GM18873 (cell line): ENCODE measurements around the gene MTHFR.

Experiments
- ATAC-seq: cut with Tn5 transposase; IDR thresholded peaks from one replicate; pipeline ENCODE4 v1.9.1; 2021; ENCODE audit warnings: mild to moderate bottlenecking, moderate library complexity, moderate number of reproducible peaks; ENCODE audit not compliant: unreplicated experiment, low FRiP score

MTHFR gene

DNA sequence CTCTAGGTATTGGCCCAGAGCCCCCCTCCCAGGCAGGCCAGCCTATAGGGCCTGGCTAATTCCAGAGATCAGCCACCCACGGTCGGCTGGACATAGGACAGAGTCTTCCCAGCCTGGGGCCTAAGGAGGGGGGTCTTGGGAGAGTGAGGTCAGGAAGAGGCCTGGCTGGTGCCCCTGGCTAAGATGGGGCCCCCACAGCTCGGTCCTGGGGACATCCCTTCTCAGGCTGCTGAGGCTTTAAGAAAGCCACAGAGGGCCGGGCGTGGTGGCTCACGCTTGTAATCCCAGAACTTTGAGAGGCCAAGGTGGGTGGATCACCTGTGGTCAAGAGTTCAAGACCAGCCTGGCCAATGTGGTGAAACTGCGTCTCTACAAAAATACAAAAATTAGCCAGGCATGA is 41.2 kb downstream of the MTHFR start:
- no peak for ATAC-seq

DNA sequence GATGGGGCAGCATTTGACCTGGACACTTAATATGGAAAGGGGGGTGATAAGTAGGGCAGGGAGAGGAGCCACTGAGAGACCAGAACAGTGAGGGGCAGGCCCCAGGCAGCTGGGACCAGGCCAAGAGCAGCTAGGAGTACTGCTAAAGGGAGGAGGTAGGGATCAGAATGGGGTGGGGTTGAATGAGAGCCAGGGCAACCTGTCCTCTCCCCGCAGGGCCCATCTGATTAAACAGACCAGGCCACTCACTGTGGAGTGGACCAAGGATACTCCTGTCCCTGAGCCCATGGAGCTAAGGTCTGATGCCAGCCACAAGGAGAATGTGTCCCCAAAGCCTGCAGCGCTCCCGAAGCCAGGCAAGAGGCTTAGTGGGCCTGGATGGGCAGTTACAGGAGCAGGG is 41.6 kb downstream of the MTHFR start:
- no peak for ATAC-seq

GRCh38 chr1:11761988-11762406 is 43.8 kb downstream of the MTHFR start, which contains the start of gene C1orf167:
TSS of gene C1orf167 (plus strand) at chr1:11762193. CDS start at chr1:11764401, 2,208 bp downstream.
- ATAC-seq = no peak

- ATAC-seq = no peak
Measured at GRCh38 chr1:11761285-11761684, 44.5 kb downstream of the MTHFR start.

DNA sequence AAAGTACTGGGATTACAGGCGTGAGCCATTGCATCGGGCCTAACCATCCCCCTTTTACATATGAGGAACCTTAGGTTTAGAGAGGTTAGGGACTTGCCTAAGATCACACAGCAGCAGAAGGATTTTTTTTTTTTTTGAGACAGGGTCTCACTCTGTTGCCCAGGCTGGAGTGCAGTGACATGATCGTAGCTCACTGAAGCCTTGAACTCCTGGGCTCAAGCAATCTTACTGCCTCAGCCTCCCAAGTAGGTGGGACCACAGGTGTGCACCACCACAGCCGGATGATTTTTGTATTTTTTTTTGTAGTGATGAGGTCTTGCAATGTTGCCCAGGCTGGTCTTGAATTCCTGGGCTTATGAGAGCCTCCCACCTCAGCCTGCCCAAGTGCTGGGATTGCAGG is 46.0 kb downstream of the MTHFR start:
- no peak for ATAC-seq

DNA sequence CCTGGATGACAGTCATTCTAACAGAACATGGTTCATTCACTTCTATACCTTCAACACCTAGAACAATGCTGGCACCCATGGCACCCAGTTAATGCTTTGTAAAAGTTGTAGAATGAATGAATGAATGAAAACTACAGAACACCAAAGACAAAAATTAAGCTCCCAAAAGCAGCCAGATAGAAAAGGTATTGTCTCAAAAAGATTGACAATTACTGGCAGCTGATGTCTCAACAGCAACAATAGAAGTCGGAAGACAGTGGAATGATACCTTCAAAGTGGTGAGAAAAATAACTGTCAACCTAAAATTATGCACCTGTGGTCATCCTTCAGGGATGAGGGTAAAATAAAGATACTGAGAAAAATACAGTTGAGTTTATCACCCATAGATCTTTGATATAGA is 48.7 kb downstream of the MTHFR start:
- no peak for ATAC-seq

GRCh38 chr1:11753555-11754208 is 52.1 kb downstream of the MTHFR start:
- no peak for ATAC-seq

DNA sequence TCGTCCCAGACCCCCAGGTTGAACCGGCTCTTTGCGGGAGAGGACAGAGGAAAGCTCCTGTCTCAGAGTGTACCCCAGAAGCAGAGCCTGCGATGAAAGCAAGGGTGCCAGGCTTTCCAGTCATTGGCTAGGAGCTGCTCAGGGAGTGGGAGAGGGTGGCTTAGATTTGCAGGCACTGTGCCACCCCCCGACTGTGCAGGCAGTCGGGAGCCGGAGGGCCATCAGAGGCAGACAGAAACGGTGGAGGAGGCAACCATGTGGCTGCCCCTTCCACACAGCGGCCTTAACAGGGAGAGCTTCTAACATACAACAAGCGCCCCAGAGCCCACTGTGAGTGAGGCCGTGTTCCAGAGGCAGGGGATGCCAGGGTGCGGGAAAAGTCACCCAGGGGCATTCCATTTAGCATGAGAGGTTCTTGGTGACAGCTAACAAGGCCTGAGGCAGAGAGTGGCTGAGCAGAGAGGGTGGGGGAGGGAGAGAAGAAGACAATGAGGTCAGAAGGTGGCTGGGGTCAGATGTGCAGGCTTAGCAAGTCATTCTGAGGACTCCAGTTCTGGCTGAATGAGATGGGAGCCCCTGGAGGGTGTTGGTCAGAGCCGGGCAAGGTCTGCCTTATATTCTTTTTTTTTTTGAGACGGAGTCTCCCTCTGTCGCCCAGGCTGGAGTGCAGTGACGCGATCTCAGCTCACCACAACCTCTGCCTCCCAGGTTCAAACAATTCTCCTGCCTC is 53.2 kb downstream of the MTHFR start:
- no peak for ATAC-seq

DNA sequence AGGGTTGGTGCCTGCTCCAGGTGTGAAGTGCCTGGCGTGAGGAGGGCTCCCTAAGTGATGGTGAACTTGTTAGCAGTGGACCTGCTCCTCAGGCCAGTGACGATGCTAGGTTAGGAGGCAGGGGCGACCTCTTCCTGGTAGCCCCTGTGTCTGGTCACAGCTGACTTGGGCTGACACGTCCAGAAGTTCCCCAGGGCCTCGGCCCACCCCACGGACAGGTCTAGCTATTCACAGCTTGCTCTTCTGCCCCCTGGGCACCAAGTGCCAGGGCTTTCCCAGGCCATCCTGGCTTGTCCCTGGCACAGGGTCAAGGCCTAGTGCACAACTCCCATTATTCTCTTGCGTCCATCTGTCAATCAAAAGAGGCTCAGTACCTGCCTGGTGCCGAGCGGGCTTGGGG is 54.7 kb downstream of the MTHFR start:
- ATAC-seq = no peak

DNA sequence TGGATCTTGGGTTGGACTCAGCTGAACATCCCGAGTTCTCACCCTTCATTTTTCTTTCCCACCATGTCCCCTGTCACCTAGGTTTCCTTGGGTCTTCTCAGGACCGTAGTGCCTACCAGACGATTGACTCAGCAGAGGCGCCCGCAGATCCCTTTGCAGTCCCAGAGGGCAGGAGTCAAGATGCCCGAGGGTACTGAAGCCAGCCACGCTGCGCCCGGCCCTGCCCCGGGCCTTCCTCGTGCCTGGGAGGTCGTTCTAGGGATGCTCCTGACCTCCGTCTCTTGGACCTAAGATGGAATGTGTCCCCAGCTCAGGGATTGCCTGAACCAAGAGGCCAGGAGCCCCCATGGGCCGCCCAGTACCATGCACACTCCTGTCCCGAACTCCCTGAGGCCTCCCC is 55.8 kb downstream of the MTHFR start:
- no peak for ATAC-seq

- ATAC-seq = no peak
Measured at GRCh38 chr1:11749203-11749689, 56.5 kb downstream of the MTHFR start.

GRCh38 chr1:11748294-11749202 is 57.2 kb downstream of the MTHFR start:
- ATAC-seq = no peak

GRCh38 chr1:11746795-11747487 is 58.8 kb downstream of the MTHFR start:
- no peak for ATAC-seq

DNA sequence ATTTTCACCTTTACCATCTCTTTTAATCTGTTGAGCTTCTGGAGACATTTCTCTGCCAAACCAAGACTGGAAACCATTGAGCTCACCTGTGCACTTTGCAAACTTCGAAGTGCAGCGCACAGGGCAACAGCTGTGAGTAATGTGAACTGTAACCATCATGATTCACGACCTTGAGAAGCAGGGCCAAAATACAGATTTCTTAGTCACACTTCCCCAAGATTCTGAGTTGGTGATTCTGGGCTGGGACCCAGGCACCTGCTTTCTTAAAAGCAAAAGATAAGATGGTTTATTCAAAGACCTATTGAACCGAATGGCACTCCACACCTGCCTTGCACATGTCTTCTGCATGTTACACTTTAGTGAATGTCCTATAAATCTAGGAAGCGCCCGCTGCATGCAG is 59.7 kb downstream of the MTHFR start:
- no peak for ATAC-seq

- no peak for ATAC-seq
Measured at GRCh38 chr1:11744287-11744686, 61.5 kb downstream of the MTHFR start.

GRCh38 chr1:11741919-11742558 is 63.7 kb downstream of the MTHFR start:
- ATAC-seq = no peak

DNA sequence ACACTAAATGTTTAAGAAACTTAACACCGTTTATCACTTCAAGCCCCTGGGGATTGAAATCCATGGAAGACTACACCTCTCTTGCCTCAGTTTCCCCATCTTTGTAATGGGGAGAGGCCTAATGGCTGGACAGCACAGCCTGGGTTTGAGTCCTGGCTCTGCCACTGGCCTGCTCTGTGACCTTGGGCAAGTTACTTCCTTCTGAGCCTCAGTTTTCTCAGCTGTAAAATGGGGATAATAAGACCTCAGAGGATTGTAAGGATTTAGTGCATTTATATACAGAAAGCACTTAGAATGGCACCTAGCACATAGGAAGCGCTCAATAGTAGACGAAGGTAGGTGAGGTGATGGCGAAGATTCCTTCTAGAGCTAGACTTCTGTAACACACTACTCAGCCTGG is 64.3 kb downstream of the MTHFR start:
- no peak for ATAC-seq

- ATAC-seq = no peak
Measured at GRCh38 chr1:11740258-11741192, 65.2 kb downstream of the MTHFR start.

DNA sequence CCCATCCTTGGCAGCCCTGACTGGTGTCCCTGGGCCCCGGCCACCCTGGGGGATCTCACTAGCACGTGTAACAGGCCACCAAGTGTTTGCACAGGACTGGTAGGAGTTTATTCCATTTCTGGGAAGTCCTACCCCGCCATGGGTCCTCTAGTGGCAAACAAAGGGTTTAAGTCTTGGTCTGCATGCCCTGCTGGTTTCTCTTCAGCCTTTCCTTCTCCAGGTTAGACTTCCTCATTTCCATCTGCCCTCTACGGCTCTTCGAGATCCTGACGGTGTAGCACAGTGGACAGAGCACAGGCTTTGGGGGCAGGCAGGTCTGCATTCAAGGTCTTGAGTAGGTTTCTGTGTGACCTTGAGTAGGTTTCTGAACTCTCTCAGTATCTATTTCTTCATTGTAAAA is 67.0 kb downstream of the MTHFR start:
- no peak for ATAC-seq
